Stomach (tissue), 9 donors: ENCODE measurements around the gene PCED1B. TPM values are rescaled to one million over a fixed set of nuclear protein-coding genes. Genes with fewer than 3 reads are reported as not detected.

Source experiments
- DNase-seq, 2 donors: peaks; one replicate each; pipeline versions ENCODE4 v3.0.0 to v3.0.0-alpha.2; 2013 to 2019
- H3K27ac ChIP-seq, 5 donors: fragments of 200-600 bp in 4 of 5; sonication (generic) in 4 of 5; one replicate each; pipeline ENCODE4 v1.5.1; 2013 to 2019; ENCODE audit warnings: mild to moderate bottlenecking in 1 of 5, moderate library complexity in 1 of 5
- H3K27me3 ChIP-seq, 3 donors: fragments of 200-600 bp; sonication (generic); one replicate each; pipeline ENCODE4 v1.5.1; 2017 to 2019; ENCODE audit warnings: mixed run types in 1 of 3
- H3K36me3 ChIP-seq, 4 donors: fragments of 200-600 bp; sonication (generic); 1 replicate in 3 of 4; 2 replicates in 1 of 4; pipeline ENCODE4 v1.5.1; 2016 to 2019
- H3K4me1 ChIP-seq, 4 donors: fragments of 200-600 bp; sonication (generic); one replicate each; pipeline ENCODE4 v1.5.1; 2016 to 2019
- H3K4me3 ChIP-seq, 4 donors: fragments of 200-600 bp; sonication (generic) in 3 of 4; one replicate each; pipeline ENCODE4 v1.5.1; 2016 to 2019; ENCODE audit warnings: mild to moderate bottlenecking in 1 of 4
- H3K9me3 ChIP-seq, 4 donors: fragments of 200-600 bp; sonication (generic); one replicate each; pipeline ENCODE4 v1.5.1; 2016 to 2019
- EP300 ChIP-seq: sonication (generic); formaldehyde crosslinking; IDR thresholded peaks from one replicate; pipeline ENCODE4 v1.6.1; 2017; ENCODE audit warnings: antibody characterized with exemption
- POLR2A ChIP-seq, 4 donors: fragments of 450-650 bp; IDR thresholded peaks; one replicate each; pipeline ENCODE4 v1.6.1; 2016; ENCODE audit warnings: antibody characterized with exemption in 4 of 4, control low read depth in 2 of 4, mild to moderate bottlenecking in 1 of 4, moderate library complexity in 1 of 4
- POLR2AphosphoS5 ChIP-seq, 3 donors: sonication (generic); formaldehyde crosslinking; IDR thresholded peaks; one replicate each; pipeline ENCODE4 v1.6.1; 2016; ENCODE audit warnings: antibody characterized with exemption in 3 of 3
- whole genome bisulfite sequencing, 5 donors: extraction: QIAGEN DNeasy Blood & Tissue Kit in 3 of 5; methylation state at CpG; one replicate each; pipeline versions ENCODE4 v1.1.5 to v1.1.7; 2013 to 2018; 5-methylcytosine and 5-hydroxymethylcytosine counted together
- intact Hi-C: fragments of 100-400 bp; cut with DNase I; formaldehyde crosslinking; loops from one replicate; pipeline ENCODE4 v1.15.1; 2023; ENCODE audit warnings: low total_unique reads
- polyA plus RNA-seq, 3 donors: library from polyadenylated mRNA; stranded (reverse); fragments of 200-250 nt; gene quantifications; one replicate each; pipeline ENCODE4 v1.2.3, GENCODE V29; 2013
- total RNA-seq, 5 donors: library from RNA; depleted of rRNA; stranded (reverse); fragments of >200 nt; gene quantifications; one replicate each; pipeline versions ENCODE4 v1.1.0 to v1.2.3, GENCODE V29; 2014 to 2016
- TF ChIP-seq, protein P1 (sequence below), 7 experiments: fragments of 450-650 bp in 4 of 7; fragments of 200-600 bp in 3 of 7; sonication (generic) in 3 of 7; IDR thresholded peaks; one replicate each; pipeline ENCODE4 v1.5.1; 2016 to 2019; ENCODE audit warnings: antibody characterized with exemption in 7 of 7, control low read depth in 2 of 7, mild to moderate bottlenecking in 1 of 7
- donor health status: healthy with polysubstance abuse.
- donor health status: Bipolar disorder and iron deficiency.
- donor health status: healthy.

The PCED1B gene
- total and polyA plus RNA-seq, 8 donors, result 0.73 to 7.6 (median 2.4) TPM; not detected in 1

DNA sequence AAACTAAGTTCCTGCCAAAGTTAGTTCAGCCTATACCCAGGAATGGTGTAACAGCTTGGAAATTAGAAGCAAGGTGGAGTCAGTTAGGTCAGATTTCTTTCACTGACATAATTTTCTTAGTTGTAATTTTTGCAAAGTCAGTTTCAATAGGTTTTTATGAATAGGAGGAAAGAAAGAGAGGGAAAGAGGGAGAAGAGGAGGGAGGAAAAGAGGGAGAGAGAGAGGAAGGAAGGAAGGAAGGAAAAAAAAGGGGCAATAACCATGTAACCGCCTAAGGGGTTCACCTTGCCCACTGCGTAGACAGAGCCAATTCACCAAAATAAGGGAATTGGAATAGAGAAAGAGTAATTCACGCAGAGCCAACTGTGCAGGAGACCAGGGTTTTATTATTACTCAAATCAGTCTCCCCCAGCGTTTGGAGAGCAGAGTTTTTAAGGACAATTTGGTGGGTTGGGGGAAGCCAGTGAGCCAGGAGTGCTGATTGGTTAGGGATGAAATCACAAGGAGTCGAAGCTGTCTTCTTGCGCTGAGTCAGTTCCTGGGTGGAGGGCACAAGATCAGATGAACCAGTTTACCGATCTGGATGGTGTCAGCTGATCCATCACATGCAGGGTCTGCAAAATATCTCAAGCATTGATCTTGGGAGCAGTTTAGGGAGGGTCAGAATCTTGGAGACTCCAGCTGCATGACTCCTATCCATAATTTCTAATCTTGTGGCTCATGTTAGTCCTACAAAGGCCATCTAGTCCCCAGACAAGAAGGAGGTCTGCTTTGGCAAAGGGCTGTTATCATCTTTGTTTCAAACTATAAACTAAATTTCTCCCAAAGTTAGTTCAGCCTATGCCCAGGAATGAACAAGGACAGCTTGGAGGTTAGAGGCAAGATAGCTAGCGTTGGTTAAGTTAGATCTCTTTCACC, 126.4 kb downstream of the PCED1B start:
- TF ChIP-seq POLR2A (IDR thresholded peaks at IDR 0.05), result no peak
- TF ChIP-seq, protein P1, sequence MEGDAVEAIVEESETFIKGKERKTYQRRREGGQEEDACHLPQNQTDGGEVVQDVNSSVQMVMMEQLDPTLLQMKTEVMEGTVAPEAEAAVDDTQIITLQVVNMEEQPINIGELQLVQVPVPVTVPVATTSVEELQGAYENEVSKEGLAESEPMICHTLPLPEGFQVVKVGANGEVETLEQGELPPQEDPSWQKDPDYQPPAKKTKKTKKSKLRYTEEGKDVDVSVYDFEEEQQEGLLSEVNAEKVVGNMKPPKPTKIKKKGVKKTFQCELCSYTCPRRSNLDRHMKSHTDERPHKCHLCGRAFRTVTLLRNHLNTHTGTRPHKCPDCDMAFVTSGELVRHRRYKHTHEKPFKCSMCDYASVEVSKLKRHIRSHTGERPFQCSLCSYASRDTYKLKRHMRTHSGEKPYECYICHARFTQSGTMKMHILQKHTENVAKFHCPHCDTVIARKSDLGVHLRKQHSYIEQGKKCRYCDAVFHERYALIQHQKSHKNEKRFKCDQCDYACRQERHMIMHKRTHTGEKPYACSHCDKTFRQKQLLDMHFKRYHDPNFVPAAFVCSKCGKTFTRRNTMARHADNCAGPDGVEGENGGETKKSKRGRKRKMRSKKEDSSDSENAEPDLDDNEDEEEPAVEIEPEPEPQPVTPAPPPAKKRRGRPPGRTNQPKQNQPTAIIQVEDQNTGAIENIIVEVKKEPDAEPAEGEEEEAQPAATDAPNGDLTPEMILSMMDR (IDR thresholded peaks at IDR 0.05), result no peak
- no peak for TF ChIP-seq POLR2AphosphoS5 (IDR thresholded peaks at IDR 0.05)
- no peak for TF ChIP-seq EP300
- Histone ChIP-seq H3K4me3 (no peak overlapping the region), H3K4me1 (peaks cover 0 to 21% (median 3%) of the 10 kb centered on the region in 4 donors), H3K27me3 (no peaks in the 10 kb centered on the region), H3K27ac (no peak overlapping the region), H3K36me3 (no peaks in the 10 kb centered on the region), H3K9me3 (no peaks in the 10 kb centered on the region)
- no peak for DNase-seq
- intact Hi-C loops, result no loop called here
- 60 to 71% (median 62%) methylated on average over 8 of the region's 8 CpGs for WGBS, 5 donors

DNA sequence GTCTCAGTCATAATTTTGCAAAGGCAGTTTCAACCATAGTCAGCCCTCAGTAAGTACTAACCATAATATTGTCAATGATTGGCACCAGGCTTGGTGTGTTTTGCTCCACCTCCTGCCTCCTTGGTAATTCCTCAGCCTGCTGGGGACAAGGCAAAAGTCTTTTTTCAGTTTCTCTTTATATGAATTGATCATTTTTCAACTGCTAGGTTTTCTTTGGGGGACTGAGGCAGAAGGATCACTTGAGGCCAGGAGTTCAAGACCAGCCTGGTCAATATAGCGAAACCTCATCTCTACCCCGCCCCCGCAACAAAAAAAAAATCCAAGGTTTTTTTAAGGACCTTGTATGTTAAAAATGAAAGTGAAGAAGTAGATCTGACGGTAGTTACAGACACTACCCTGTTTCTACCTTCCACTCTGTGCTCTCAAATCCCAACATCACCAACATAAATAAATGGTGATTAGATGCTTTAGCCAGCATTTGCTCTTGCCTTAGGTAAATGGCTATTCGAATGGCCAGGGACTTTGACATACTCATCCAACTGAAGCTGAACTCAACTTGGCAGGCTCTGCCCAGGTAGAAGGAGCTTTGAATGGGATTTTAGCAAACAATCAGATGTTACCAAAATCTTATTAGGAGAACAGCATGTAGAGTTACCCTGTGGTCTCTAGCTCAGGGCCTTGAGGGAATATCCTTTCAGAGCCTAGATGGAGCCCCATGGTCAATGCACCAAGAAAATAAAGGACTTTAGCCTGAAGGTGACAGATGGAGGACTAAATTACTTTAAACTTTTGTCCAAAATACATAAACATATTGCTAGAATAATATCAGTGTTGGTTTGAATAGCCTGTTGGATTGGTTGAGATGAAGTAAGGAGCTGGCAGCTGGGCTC, 127.3 kb downstream of the PCED1B start:
- Histone ChIP-seq H3K36me3 (no peaks in the 10 kb centered on the region), H3K27ac (peak overlapping the region in 3 of 5 donors; percentile 31 to 60 (median 51)), H3K9me3 (no peaks in the 10 kb centered on the region), H3K27me3 (no peaks in the 10 kb centered on the region), H3K4me1 (peaks cover 0 to 21% (median 3%) of the 10 kb centered on the region in 4 donors), H3K4me3 (no peak overlapping the region)
- 74 to 90% (median 87%) methylated on average over 5 of the region's 5 CpGs for WGBS, 5 donors
- no peak for DNase-seq
- TF ChIP-seq EP300, result no peak
- no peak for TF ChIP-seq POLR2AphosphoS5 (IDR thresholded peaks at IDR 0.05)
- no peak for TF ChIP-seq POLR2A (IDR thresholded peaks at IDR 0.05)
- TF ChIP-seq, protein P1 (IDR thresholded peaks at IDR 0.05), result no peak
- intact Hi-C loops, result no loop called here

DNA sequence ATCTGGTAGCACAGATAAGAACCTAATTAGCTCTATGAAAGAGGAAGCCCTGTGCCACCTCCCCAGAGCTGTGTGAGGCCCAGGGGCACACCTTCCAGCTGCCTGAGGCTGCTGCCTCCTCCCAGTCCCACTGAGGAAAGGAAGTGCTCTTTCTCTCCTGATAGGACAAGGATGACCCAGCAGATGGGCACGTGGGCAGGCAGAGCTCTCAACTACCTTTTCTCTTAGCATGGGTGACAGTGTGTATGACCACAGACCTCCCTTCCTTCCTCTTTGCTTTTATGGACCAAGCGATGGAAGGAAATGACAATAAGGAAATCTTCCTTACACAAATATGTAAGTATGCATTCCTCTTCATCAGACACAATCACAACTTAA, 127.9 kb downstream of the PCED1B start:
- Histone ChIP-seq H3K4me3 (no peak overlapping the region), H3K27ac (peak overlapping the region in 3 of 5 donors; percentile 31 to 60 (median 51)), H3K4me1 (peaks cover 0 to 21% (median 3%) of the 10 kb centered on the region in 4 donors), H3K27me3 (no peaks in the 10 kb centered on the region), H3K9me3 (no peaks in the 10 kb centered on the region), H3K36me3 (no peaks in the 10 kb centered on the region)
- 56 to 78% (median 61%) methylated on average over 2 of the region's 2 CpGs for WGBS, 5 donors
- intact Hi-C loops, result no loop called here
- TF ChIP-seq POLR2AphosphoS5 (IDR thresholded peaks at IDR 0.05), result no peak
- TF ChIP-seq, protein P1 (IDR thresholded peaks at IDR 0.05), result no peak
- no peak for TF ChIP-seq POLR2A (IDR thresholded peaks at IDR 0.05)
- TF ChIP-seq EP300, result no peak
- DNase-seq, result peak in 1 of 2 donors; percentile 60

DNA sequence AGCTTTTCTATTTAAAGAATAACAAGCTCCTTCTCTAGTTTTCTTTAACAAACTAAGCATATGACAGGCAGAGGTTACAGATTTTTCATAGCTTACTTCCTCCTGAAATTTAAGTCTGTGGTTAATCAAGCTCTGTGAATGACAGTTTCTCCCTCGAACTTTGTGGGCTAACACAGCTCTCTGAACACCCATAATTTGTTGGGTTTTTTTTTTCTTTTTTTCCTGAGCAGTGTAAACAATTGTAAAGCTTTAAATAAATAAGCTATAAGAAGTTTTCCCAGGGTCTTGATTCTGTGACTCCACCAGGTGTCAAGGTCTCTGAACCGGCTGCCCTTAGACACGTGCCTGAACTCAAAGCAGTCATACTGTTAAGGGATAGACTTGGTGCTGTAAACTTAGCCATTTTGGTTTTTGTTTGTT, 128.4 kb downstream of the PCED1B start:
- DNase-seq, result peak in 1 of 2 donors; percentile 29
- 39 to 44% (median 42%) methylated on average over 3 of the region's 3 CpGs for WGBS, 5 donors
- Histone ChIP-seq H3K4me3 (no peak overlapping the region), H3K27ac (peak overlapping the region in 4 of 5 donors; percentile 15 to 60 (median 41)), H3K9me3 (no peaks in the 10 kb centered on the region), H3K27me3 (no peaks in the 10 kb centered on the region), H3K4me1 (peaks cover 0 to 21% (median 3%) of the 10 kb centered on the region in 4 donors), H3K36me3 (no peaks in the 10 kb centered on the region)
- intact Hi-C loops, result no loop called here
- TF ChIP-seq POLR2A (IDR thresholded peaks at IDR 0.05) (no peak), EP300 (no peak), POLR2AphosphoS5 (IDR thresholded peaks at IDR 0.05) (no peak)
- TF ChIP-seq, protein P1 (IDR thresholded peaks at IDR 0.05), result no peak
